ENCODE data around the gene UBE2J2.

- TF ChIP-seq, protein P1, sequence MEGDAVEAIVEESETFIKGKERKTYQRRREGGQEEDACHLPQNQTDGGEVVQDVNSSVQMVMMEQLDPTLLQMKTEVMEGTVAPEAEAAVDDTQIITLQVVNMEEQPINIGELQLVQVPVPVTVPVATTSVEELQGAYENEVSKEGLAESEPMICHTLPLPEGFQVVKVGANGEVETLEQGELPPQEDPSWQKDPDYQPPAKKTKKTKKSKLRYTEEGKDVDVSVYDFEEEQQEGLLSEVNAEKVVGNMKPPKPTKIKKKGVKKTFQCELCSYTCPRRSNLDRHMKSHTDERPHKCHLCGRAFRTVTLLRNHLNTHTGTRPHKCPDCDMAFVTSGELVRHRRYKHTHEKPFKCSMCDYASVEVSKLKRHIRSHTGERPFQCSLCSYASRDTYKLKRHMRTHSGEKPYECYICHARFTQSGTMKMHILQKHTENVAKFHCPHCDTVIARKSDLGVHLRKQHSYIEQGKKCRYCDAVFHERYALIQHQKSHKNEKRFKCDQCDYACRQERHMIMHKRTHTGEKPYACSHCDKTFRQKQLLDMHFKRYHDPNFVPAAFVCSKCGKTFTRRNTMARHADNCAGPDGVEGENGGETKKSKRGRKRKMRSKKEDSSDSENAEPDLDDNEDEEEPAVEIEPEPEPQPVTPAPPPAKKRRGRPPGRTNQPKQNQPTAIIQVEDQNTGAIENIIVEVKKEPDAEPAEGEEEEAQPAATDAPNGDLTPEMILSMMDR (IDR thresholded peaks at IDR 0.05 in 4 of 5, conservative IDR thresholded peaks at IDR 0.05 in 1 of 5): no peak
- no peak for TF ChIP-seq POLR2A (IDR thresholded peaks at IDR 0.05)
These were observed 11.6 kb downstream of the UBE2J2 start for GRCh38 chr1:1262071-1262470.

Measured in gastrocnemius medialis (tissue), 4 donors.